Tibial nerve (tissue), 4 donors: ENCODE results near the gene ACLY. TPM values are rescaled to one million over a fixed set of nuclear protein-coding genes. Genes with fewer than 3 reads are reported as not detected.

Experiments used
- DNase-seq, 2 donors: peaks; one replicate each; pipeline ENCODE4 v3.0.0-alpha.2; 2019; ENCODE audit warnings: low spot score in 2 of 2
- H3K27ac ChIP-seq, 4 donors: fragments of 200-600 bp; sonication (generic) in 3 of 4; one replicate each; pipeline ENCODE4 v1.5.1; 2017 to 2019; ENCODE audit warnings: mild to moderate bottlenecking in 1 of 4
- H3K27me3 ChIP-seq, 2 donors: fragments of 200-600 bp; sonication (generic) in 1 of 2; one replicate each; pipeline versions ENCODE4 v1.5.1 to v1.6.0; 2017 to 2019
- H3K36me3 ChIP-seq, 3 donors: fragments of 200-600 bp; sonication (generic); one replicate each; pipeline ENCODE4 v1.5.1; 2018 to 2019
- H3K4me1 ChIP-seq, 4 donors: fragments of 200-600 bp; sonication (generic) in 3 of 4; one replicate each; pipeline ENCODE4 v1.5.1; 2017 to 2019
- H3K4me3 ChIP-seq, 4 donors: fragments of 200-600 bp; sonication (generic) in 3 of 4; one replicate each; pipeline ENCODE4 v1.5.1; 2017 to 2019; ENCODE audit warnings: mild to moderate bottlenecking in 1 of 4, moderate library complexity in 1 of 4
- H3K9me3 ChIP-seq, 4 donors: fragments of 200-600 bp; sonication (generic) in 3 of 4; one replicate each; pipeline ENCODE4 v1.5.1; 2017 to 2019
- CTCF ChIP-seq, 5 experiments: fragments of 200-600 bp in 3 of 5; fragments of 450-650 bp in 2 of 5; sonication (generic) in 3 of 5; IDR thresholded peaks; one replicate each; pipeline ENCODE4 v1.5.1; 2016 to 2019; ENCODE audit warnings: antibody characterized with exemption in 5 of 5, mild to moderate bottlenecking in 3 of 5, moderate library complexity in 2 of 5
- EP300 ChIP-seq, 2 donors: sonication (generic); formaldehyde crosslinking; IDR thresholded peaks; one replicate each; pipeline ENCODE4 v1.6.1; 2017; ENCODE audit warnings: antibody characterized with exemption in 2 of 2, mild to moderate bottlenecking in 1 of 2
- POLR2A ChIP-seq, 2 donors: fragments of 450-650 bp; IDR thresholded peaks; one replicate each; pipeline ENCODE4 v1.6.1; 2017; ENCODE audit warnings: antibody characterized with exemption in 2 of 2, mild to moderate bottlenecking in 2 of 2, moderate library complexity in 2 of 2
- WGBS, 2 donors: methylation state at CpG; one replicate each; pipeline ENCODE4 v1.1.5; 2018; 5-methylcytosine and 5-hydroxymethylcytosine counted together
- total RNA-seq, 4 donors: library from RNA; depleted of rRNA; stranded (reverse); fragments of >200 nt; gene quantifications; one replicate each; pipeline ENCODE4 v1.1.0, GENCODE V29; 2016

The ACLY gene
- total RNA-seq, 4 donors from 2014 or later: 62.8 to 102 (median 72.6) TPM

GRCh38 chr17:41939693-41940090 is 20.9 kb upstream of the ACLY start:
- TF ChIP-seq CTCF (IDR thresholded peaks at IDR 0.05) (no peak), POLR2A (IDR thresholded peaks at IDR 0.05) (no peak), EP300 (IDR thresholded peaks at IDR 0.05) (no peak)
- Histone ChIP-seq H3K27ac (no peak overlapping the region), H3K4me3 (no peak overlapping the region), H3K27me3 (no peaks in the 10 kb centered on the region), H3K4me1 (no peaks in the 10 kb centered on the region), H3K36me3 (peaks cover 0 to 55% (median 0%) of the 10 kb centered on the region in 3 donors), H3K9me3 (no peaks in the 10 kb centered on the region)
- 90% methylated on average over 6 of the region's 6 CpGs for WGBS, 2 donors
- DNase-seq: no peak

- DNase-seq: no peak
- no peak overlapping the region for H3K27ac ChIP-seq
- no peaks in the 10 kb centered on the region for H3K27me3 ChIP-seq
- H3K4me1 ChIP-seq: no peaks in the 10 kb centered on the region
- H3K36me3 ChIP-seq: peaks cover 0 to 58% (median 0%) of the 10 kb centered on the region in 3 donors
- H3K9me3 ChIP-seq: no peaks in the 10 kb centered on the region
- TF ChIP-seq CTCF (IDR thresholded peaks at IDR 0.05) (no peak), EP300 (IDR thresholded peaks at IDR 0.05) (no peak), POLR2A (IDR thresholded peaks at IDR 0.05) (no peak)
- 85 to 89% methylated on average over 4 of the region's 4 CpGs for WGBS, 2 donors
- H3K4me3 ChIP-seq: no peak overlapping the region
These were observed 20.4 kb upstream of the ACLY start for GRCh38 chr17:41939044-41939692.

GRCh38 chr17:41937970-41938954 is 19.5 kb upstream of the ACLY start:
- Histone ChIP-seq H3K4me3 (no peak overlapping the region), H3K36me3 (peaks cover 0 to 58% (median 0%) of the 10 kb centered on the region in 3 donors), H3K27ac (no peak overlapping the region), H3K4me1 (no peaks in the 10 kb centered on the region), H3K27me3 (no peaks in the 10 kb centered on the region), H3K9me3 (no peaks in the 10 kb centered on the region)
- TF ChIP-seq POLR2A (IDR thresholded peaks at IDR 0.05) (no peak), EP300 (IDR thresholded peaks at IDR 0.05) (no peak), CTCF (IDR thresholded peaks at IDR 0.05) (no peak)
- DNase-seq: no peak
- WGBS, 2 donors: 89% methylated on average over 18 to 19 of the region's 19 CpGs

GRCh38 chr17:41935641-41936040 is 16.9 kb upstream of the ACLY start:
- Histone ChIP-seq H3K9me3 (no peaks in the 10 kb centered on the region), H3K27me3 (no peaks in the 10 kb centered on the region), H3K27ac (no peak overlapping the region), H3K4me1 (peaks cover 0 to 9% (median 3%) of the 10 kb centered on the region in 4 donors), H3K4me3 (no peak overlapping the region), H3K36me3 (peaks cover 0 to 58% (median 0%) of the 10 kb centered on the region in 3 donors)
- DNase-seq: no peak
- WGBS, 2 donors: 93 to 97% methylated on average over 6 of the region's 6 CpGs
- TF ChIP-seq EP300 (IDR thresholded peaks at IDR 0.05) (no peak), POLR2A (IDR thresholded peaks at IDR 0.05) (no peak), CTCF (IDR thresholded peaks at IDR 0.05) (no peak)
